ENCODE measurements around the gene MAPK10. TPM values are rescaled to one million over a fixed set of nuclear protein-coding genes. Genes with fewer than 3 reads are reported as not detected.

The MAPK10 gene
- polyA plus RNA-seq, 3 donors, result 0.36 TPM; not detected in 2

- no peak overlapping the region for H2AFZ ChIP-seq (ENCODE audit: insufficient read depth, low read depth, low read length, poor library complexity, severe bottlenecking)
- WGBS (ENCODE audit: insufficient coverage), result no CpG with 5 or more reads among the region's 2 CpGs
- no peak overlapping the region for H3K4me3 ChIP-seq (replicated peaks in 1 of 3; ENCODE audit: low read depth in 2 of 3, low read length in 3 of 3)
- no peaks in the 10 kb centered on the region for H3K27me3 ChIP-seq (ENCODE audit: control insufficient read depth in 2 of 2, insufficient read depth in 2 of 2, low read length in 2 of 2)
- no peaks in the 10 kb centered on the region for H3K9me3 ChIP-seq (replicated peaks in 1 of 2; ENCODE audit: control insufficient read depth in 1 of 2, insufficient read depth in 1 of 2, low read length in 2 of 2)
- Mint-ChIP-seq H3K4me1 (no peaks in the 10 kb centered on the region), H3K4me3 (no peak overlapping the region), H3K27me3 (ENCODE audit: low read depth in 3 of 3) (peaks cover 0 to 3% (median 0%) of the 10 kb centered on the region in 3 donors), H3K27ac (no peak overlapping the region), H3K9me3 (peaks cover 0 to 3% (median 2%) of the 10 kb centered on the region in 7 donors), H3K36me3 (no peaks in the 10 kb centered on the region)
- no peak overlapping the region for H3K4me2 ChIP-seq (replicated peaks; ENCODE audit: extremely low read depth, low read length, poor library complexity, severe bottlenecking)
- TF ChIP-seq CTCF (IDR thresholded peaks at IDR 0.05), result no peak
- no peak overlapping the region for H3K9ac ChIP-seq (ENCODE audit: insufficient read depth, low read length, poor library complexity, severe bottlenecking)
- intact Hi-C loops (cut with micrococcal nuclease), result no loop called here
- no peak overlapping the region for H3K27ac ChIP-seq (ENCODE audit: low read depth in 1 of 2, low read length in 2 of 2)
- H3K79me2 ChIP-seq (ENCODE audit: insufficient read depth, low read length), result no peaks in the 10 kb centered on the region
- H3K4me1 ChIP-seq (ENCODE audit: control insufficient read depth in 1 of 2, insufficient read depth in 2 of 2, low read length in 2 of 2), result no peaks in the 10 kb centered on the region
- H3K36me3 ChIP-seq (replicated peaks in 1 of 2; ENCODE audit: control insufficient read depth in 1 of 2, insufficient read depth in 2 of 2, low read length in 2 of 2), result no peaks in the 10 kb centered on the region
- no peak for DNase-seq
- no peaks in the 10 kb centered on the region for H4K20me1 ChIP-seq (ENCODE audit: insufficient read depth, low read length)
Observed at GRCh38 chr4:86015412-86016350, 344.2 kb downstream of the MAPK10 start.

DNA sequence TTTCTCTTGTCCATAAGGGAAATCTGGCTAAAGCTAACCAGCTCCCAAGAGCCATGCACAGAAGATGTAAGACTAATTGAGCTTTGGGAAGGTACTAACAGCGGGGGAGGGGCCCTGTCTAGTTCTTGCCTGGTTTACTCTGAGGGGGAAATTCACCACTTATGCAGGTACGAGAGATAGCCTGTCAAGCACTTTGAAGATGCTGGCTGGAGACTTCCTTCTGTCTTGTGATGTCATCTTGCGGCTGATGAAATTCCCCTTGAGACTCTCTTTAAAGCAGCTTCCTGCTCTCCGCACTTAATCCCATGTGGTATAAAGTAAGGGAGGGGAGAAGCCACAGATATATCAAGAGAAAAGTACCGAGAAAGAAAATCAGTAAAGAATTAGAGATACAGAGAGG, 345.3 kb downstream of the MAPK10 start:
- H3K9ac ChIP-seq (ENCODE audit: insufficient read depth, low read length, poor library complexity, severe bottlenecking), result no peak overlapping the region
- H3K9me3 ChIP-seq (replicated peaks in 1 of 2; ENCODE audit: control insufficient read depth in 1 of 2, insufficient read depth in 1 of 2, low read length in 2 of 2), result no peaks in the 10 kb centered on the region
- Mint-ChIP-seq H3K36me3 (no peaks in the 10 kb centered on the region), H3K9me3 (no peaks in the 10 kb centered on the region), H3K27ac (no peak overlapping the region), H3K27me3 (ENCODE audit: low read depth in 3 of 3) (peaks cover 0 to 2% (median 0%) of the 10 kb centered on the region in 3 donors), H3K4me3 (no peak overlapping the region), H3K4me1 (no peaks in the 10 kb centered on the region)
- no peaks in the 10 kb centered on the region for H3K79me2 ChIP-seq (ENCODE audit: insufficient read depth, low read length)
- no peak overlapping the region for H3K4me3 ChIP-seq (replicated peaks in 1 of 3; ENCODE audit: low read depth in 2 of 3, low read length in 3 of 3)
- H3K27ac ChIP-seq (ENCODE audit: low read depth in 1 of 2, low read length in 2 of 2), result no peak overlapping the region
- WGBS (ENCODE audit: insufficient coverage), result 100% methylated on average over 1 of the region's 5 CpGs
- no peak overlapping the region for H3K4me2 ChIP-seq (replicated peaks; ENCODE audit: extremely low read depth, low read length, poor library complexity, severe bottlenecking)
- DNase-seq, result no peak
- H3K36me3 ChIP-seq (replicated peaks in 1 of 2; ENCODE audit: control insufficient read depth in 1 of 2, insufficient read depth in 2 of 2, low read length in 2 of 2), result no peaks in the 10 kb centered on the region
- intact Hi-C loops (cut with micrococcal nuclease), result no loop called here
- no peaks in the 10 kb centered on the region for H3K27me3 ChIP-seq (ENCODE audit: control insufficient read depth in 2 of 2, insufficient read depth in 2 of 2, low read length in 2 of 2)
- TF ChIP-seq CTCF (IDR thresholded peaks at IDR 0.05), result no peak
- no peaks in the 10 kb centered on the region for H4K20me1 ChIP-seq (ENCODE audit: insufficient read depth, low read length)
- H2AFZ ChIP-seq (ENCODE audit: insufficient read depth, low read depth, low read length, poor library complexity, severe bottlenecking), result no peak overlapping the region
- H3K4me1 ChIP-seq (ENCODE audit: control insufficient read depth in 1 of 2, insufficient read depth in 2 of 2, low read length in 2 of 2), result no peaks in the 10 kb centered on the region
